Colonic mucosa (tissue), 4 donors: ENCODE measurements around the gene SPRN. TPM values are rescaled to one million over a fixed set of nuclear protein-coding genes. Genes with fewer than 3 reads are reported as not detected.

ENCODE experiments used
- DNase-seq: peaks from one replicate; pipeline ENCODE4 v3.0.0-alpha.2; 2020
- H3K27ac ChIP-seq: fragments of 200-600 bp; one replicate; pipeline ENCODE4 v1.8.0; 2021
- H3K27me3 ChIP-seq: fragments of 200-600 bp; one replicate; pipeline ENCODE4 v1.8.0; 2021
- H3K36me3 ChIP-seq: fragments of 200-600 bp; one replicate; pipeline ENCODE4 v1.8.0; 2021
- H3K4me1 ChIP-seq: fragments of 200-600 bp; one replicate; pipeline ENCODE4 v1.8.0; 2021; ENCODE audit warnings: mild to moderate bottlenecking
- H3K4me3 ChIP-seq: fragments of 200-600 bp; one replicate; pipeline ENCODE4 v1.8.0; 2021
- H3K9ac ChIP-seq, 2 donors: one replicate each; pipeline ENCODE4 v1.7.0; 2013; ENCODE audit warnings: control low read depth in 2 of 2, low read depth in 2 of 2, low read length in 2 of 2
- H3K9me3 ChIP-seq: fragments of 200-600 bp; one replicate; pipeline ENCODE4 v1.8.0; 2021
- intact Hi-C: fragments of 100-400 bp; cut with DNase I; formaldehyde crosslinking; loops from one replicate; pipeline ENCODE4 v1.14.1; 2022
- total RNA-seq, 2 donors: library from RNA; stranded (reverse); fragmentation: NEBNext Ultra II Directional in 1 of 2; extraction: Animal tissue kit (Norgen Biotek cat#: 25700) in 1 of 2; gene quantifications; one replicate each; pipeline ENCODE4 v1.2.1, GENCODE V29; 2021
- TF ChIP-seq, protein P1 (sequence below): fragments of 200-600 bp; IDR thresholded peaks from one replicate; pipeline ENCODE4 v1.8.0; 2022; ENCODE audit warnings: antibody characterized with exemption, mild to moderate bottlenecking
- donor health status: healthy.
- donor health status: DM: no; HTN: no; CAD: no.
- donor health status: DM: no; HTN: no; CAD: no.

The SPRN gene
- total RNA-seq, 2 donors from 2014 or later, result not detected

GRCh38 chr10:133466683-133467275 is 42.4 kb upstream of the SPRN start:
- Histone ChIP-seq H3K9me3 (peaks cover 5% of the 10 kb centered on the region), H3K27ac (no peak overlapping the region), H3K36me3 (no peaks in the 10 kb centered on the region), H3K9ac (no peak overlapping the region), H3K27me3 (no peaks in the 10 kb centered on the region), H3K4me3 (no peak overlapping the region), H3K4me1 (no peaks in the 10 kb centered on the region)
- intact Hi-C loops, result no loop called here
- no peak for DNase-seq
- TF ChIP-seq, protein P1, sequence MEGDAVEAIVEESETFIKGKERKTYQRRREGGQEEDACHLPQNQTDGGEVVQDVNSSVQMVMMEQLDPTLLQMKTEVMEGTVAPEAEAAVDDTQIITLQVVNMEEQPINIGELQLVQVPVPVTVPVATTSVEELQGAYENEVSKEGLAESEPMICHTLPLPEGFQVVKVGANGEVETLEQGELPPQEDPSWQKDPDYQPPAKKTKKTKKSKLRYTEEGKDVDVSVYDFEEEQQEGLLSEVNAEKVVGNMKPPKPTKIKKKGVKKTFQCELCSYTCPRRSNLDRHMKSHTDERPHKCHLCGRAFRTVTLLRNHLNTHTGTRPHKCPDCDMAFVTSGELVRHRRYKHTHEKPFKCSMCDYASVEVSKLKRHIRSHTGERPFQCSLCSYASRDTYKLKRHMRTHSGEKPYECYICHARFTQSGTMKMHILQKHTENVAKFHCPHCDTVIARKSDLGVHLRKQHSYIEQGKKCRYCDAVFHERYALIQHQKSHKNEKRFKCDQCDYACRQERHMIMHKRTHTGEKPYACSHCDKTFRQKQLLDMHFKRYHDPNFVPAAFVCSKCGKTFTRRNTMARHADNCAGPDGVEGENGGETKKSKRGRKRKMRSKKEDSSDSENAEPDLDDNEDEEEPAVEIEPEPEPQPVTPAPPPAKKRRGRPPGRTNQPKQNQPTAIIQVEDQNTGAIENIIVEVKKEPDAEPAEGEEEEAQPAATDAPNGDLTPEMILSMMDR, result no peak

DNA sequence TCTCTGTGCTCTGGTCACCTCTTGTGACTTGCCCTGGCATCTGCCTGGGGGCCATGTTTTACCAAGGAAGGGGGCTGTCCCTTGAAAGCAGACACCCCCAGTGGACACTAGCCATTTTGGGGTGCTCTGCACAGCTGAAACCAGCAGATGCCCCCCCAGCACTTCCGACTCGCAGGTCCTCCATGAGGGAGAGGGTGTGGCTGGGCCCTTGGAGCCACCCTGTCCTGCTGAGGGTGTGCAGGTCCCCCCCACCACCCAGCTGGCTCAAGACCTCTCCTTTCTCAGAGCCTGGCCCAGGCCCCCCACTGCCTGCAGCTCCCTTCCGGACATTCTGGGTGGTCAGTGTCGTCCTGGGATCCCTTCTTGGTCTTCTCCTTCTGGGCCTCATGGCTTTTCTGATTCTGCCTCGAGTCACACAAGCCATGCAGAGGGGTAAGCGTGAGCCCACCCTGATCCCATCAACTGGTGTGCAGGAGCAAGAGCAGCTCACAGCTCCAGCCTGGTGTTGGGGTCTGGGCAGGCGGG is 41.6 kb upstream of the SPRN start:
- no peaks in the 10 kb centered on the region for H3K36me3 ChIP-seq
- TF ChIP-seq, protein P1, result no peak
- H3K27me3 ChIP-seq, result no peaks in the 10 kb centered on the region
- intact Hi-C loops, result no loop called here
- H3K9ac ChIP-seq, result no peak overlapping the region
- DNase-seq, result no peak
- H3K9me3 ChIP-seq, result peaks cover 5% of the 10 kb centered on the region
- H3K4me1 ChIP-seq, result no peaks in the 10 kb centered on the region
- H3K4me3 ChIP-seq, result no peak overlapping the region
- no peak overlapping the region for H3K27ac ChIP-seq

DNA sequence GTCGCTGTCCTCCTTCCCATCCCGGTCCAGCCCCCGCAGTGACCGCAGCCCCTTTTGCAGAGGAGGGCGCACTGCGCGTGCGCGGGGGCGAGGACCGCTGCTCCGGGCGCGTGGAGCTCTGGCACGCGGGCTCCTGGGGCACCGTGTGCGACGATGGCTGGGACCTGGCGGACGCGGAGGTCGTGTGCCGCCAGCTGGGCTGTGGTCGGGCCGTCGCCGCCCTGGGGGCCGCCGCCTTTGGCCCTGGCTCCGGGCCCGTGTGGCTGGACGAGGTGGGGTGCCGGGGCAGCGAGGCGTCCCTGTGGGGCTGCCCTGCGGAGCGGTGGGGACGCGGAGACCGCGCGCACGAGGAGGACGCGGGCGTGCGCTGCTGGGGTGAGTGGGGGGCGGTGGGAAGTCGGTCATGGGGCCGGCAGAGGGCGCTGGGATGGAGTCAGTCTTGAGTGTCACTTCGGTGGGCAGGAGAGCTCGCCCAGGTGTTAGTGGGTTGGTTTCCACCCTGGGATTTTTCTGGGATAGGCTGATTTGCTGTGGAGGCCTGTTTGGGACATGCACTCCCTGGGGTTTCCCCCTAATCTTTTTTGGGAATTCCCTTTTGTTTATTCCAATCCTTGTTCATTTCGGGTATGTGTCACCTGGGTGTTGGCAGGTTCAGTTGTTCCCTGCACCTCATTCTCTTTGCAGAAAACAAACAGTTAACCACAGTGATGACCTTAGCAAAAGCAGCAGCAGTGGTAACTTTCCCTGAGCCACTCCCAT is 40.9 kb upstream of the SPRN start:
- no peak overlapping the region for H3K27ac ChIP-seq
- TF ChIP-seq, protein P1, result no peak
- intact Hi-C loops, result no loop called here

GRCh38 chr10:133464582-133465031 is 40.2 kb upstream of the SPRN start:
- Histone ChIP-seq H3K4me3 (no peak overlapping the region), H3K27ac (no peak overlapping the region), H3K27me3 (no peaks in the 10 kb centered on the region), H3K4me1 (no peaks in the 10 kb centered on the region), H3K9ac (no peak overlapping the region), H3K9me3 (no peaks in the 10 kb centered on the region), H3K36me3 (no peaks in the 10 kb centered on the region)
- TF ChIP-seq, protein P1, result no peak
- intact Hi-C loops, result no loop called here
- peak; percentile 13 for DNase-seq

More for the DNA sequence above, 40.9 kb upstream of the SPRN start:
- no peaks in the 10 kb centered on the region for H3K27me3 ChIP-seq
- no peaks in the 10 kb centered on the region for H3K36me3 ChIP-seq
- DNase-seq, result no peak
- no peak overlapping the region for H3K4me3 ChIP-seq
- H3K9me3 ChIP-seq, result peaks cover 1% of the 10 kb centered on the region
- H3K4me1 ChIP-seq, result no peaks in the 10 kb centered on the region
- no peak overlapping the region for H3K9ac ChIP-seq

DNA sequence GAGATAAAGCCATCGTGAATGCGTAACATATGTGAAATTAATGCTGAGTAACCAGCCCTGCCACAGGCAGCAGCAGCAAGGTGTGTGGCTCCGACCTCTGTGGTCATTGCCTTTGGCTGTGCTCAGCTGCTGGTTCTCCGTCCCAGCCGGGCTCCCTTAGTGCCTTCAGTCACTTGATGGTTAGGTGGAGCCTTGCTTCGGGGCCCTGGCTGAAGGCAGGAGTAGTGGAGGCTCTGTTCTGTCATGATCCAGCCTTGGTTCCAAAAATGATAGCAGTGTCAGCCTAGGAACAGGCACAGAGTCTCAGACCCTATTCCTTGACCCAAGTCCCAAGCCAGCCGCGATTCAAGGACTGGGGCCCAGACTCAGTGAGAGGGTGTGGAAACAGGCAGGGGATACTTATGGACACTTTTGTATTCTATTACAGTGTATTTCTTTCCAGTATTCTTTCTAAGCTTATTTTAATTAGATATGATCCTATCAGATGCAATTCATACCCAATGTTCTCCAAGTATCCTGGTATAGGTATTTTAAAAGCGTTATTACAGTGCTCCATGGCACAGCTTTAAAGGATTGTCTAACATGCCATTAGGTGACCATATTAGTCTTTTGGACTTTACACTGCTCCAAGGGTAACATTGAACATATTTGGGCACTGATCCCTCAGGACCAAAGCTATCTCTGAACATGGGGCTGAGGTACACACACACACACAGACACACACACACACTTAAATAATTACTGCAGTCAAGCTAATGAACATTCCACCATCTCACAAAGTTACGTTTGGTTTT is 38.3 kb upstream of the SPRN start:
- DNase-seq, result no peak
- no peaks in the 10 kb centered on the region for H3K27me3 ChIP-seq
- no peaks in the 10 kb centered on the region for H3K36me3 ChIP-seq
- no peak overlapping the region for H3K27ac ChIP-seq
- H3K4me3 ChIP-seq, result no peak overlapping the region
- no peak overlapping the region for H3K9ac ChIP-seq
- TF ChIP-seq, protein P1, result no peak
- no peaks in the 10 kb centered on the region for H3K4me1 ChIP-seq
- H3K9me3 ChIP-seq, result no peaks in the 10 kb centered on the region
- intact Hi-C loops, result no loop called here
